Measurements from ENCODE around the gene NOX4.
"Not testable (repeated sequence)": the region's sequence is repeated elsewhere in the genome, so short reads cannot be mapped to it uniquely, and the experiment has no call there.

DNA sequence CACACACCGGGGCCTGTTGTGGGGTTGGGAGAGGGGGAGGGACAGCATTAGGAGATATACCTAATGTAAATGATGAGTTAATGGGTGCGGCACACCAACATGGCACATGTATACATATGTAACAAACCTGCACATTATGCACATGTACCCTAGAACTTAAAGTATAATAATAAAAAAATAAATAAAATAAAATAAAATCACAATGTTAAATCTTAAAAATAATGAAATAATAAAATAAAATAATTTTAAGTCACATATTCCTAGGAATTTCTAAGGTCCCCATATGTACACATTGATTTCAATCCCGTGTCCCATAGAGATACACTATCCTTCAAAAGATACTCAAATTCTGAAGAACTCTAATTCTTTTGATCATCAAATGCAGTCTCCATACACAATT, 59.0 kb downstream of the NOX4 start:
- TF ChIP-seq CTCF, POLR2A (IDR thresholded peaks at IDR 0.05): not testable (repeated sequence)
